Upper lobe of left lung (tissue), 6 donors: ENCODE data around the gene SERTAD2. TPM values are rescaled to one million over a fixed set of nuclear protein-coding genes. Genes with fewer than 3 reads are reported as not detected.

Experiments used
- ATAC-seq, 2 donors: fragments of 200-7000 bp; cut with Tn5 transposase; one replicate each; pipeline ENCODE4 v1.9.1; 2022; ENCODE audit warnings: mild to moderate bottlenecking in 2 of 2, moderate library complexity in 2 of 2; ENCODE audit not compliant: low FRiP score in 2 of 2
- DNase-seq, 2 donors: peaks; one replicate each; pipeline ENCODE4 v3.0.0-alpha.2; 2019 to 2020
- H3K27ac ChIP-seq, 4 donors: fragments of 200-600 bp; sonication (generic); one replicate each; pipeline ENCODE4 v1.5.1; 2016 to 2019
- H3K27me3 ChIP-seq, 4 donors: fragments of 200-600 bp; sonication (generic); one replicate each; pipeline ENCODE4 v1.5.1; 2017 to 2019
- H3K36me3 ChIP-seq, 4 donors: fragments of 200-600 bp; sonication (generic); one replicate each; pipeline ENCODE4 v1.5.1; 2016 to 2019
- H3K4me1 ChIP-seq, 4 donors: fragments of 200-600 bp; sonication (generic); one replicate each; pipeline ENCODE4 v1.5.1; 2018 to 2019
- H3K4me3 ChIP-seq, 4 donors: fragments of 200-600 bp; sonication (generic); one replicate each; pipeline ENCODE4 v1.5.1; 2017 to 2019; ENCODE audit warnings: mild to moderate bottlenecking in 2 of 4, moderate library complexity in 1 of 4
- H3K9me3 ChIP-seq, 4 donors: fragments of 200-600 bp; sonication (generic); one replicate each; pipeline ENCODE4 v1.5.1; 2018 to 2019
- CTCF ChIP-seq, 6 experiments: fragments of 450-650 bp in 4 of 6; fragments of 200-600 bp in 2 of 6; sonication (generic) in 2 of 6; IDR thresholded peaks; one replicate each; pipeline ENCODE4 v1.5.1; 2016 to 2019; ENCODE audit warnings: antibody characterized with exemption in 6 of 6
- EP300 ChIP-seq, 4 donors: sonication (generic); formaldehyde crosslinking; IDR thresholded peaks; one replicate each; pipeline ENCODE4 v1.5.1; 2017; ENCODE audit warnings: antibody characterized with exemption in 4 of 4, control low read depth in 2 of 4
- POLR2A ChIP-seq, 4 donors: fragments of 450-650 bp; IDR thresholded peaks; one replicate each; pipeline ENCODE4 v1.5.1; 2016 to 2017; ENCODE audit warnings: antibody characterized with exemption in 4 of 4, mild to moderate bottlenecking in 2 of 4
- POLR2AphosphoS5 ChIP-seq, 2 donors: sonication (generic); formaldehyde crosslinking; IDR thresholded peaks; one replicate each; pipeline ENCODE4 v1.5.1; 2017; ENCODE audit warnings: antibody characterized with exemption in 2 of 2
- WGBS, 2 donors: methylation state at CpG; one replicate each; pipeline ENCODE4 v1.1.5; 2017 to 2018; 5-methylcytosine and 5-hydroxymethylcytosine counted together
- total RNA-seq, 6 donors: library from RNA; depleted of rRNA in 4 of 6; stranded (reverse); fragments of >200 nt in 4 of 6; gene quantifications; one replicate each; pipeline versions ENCODE4 v1.1.0 to v1.2.1, GENCODE V29; 2016 to 2021
- donor health status: DM: no; HTN: no; CAD: no; lungs with moderate emphysema.
- donor health status: DM: no; HTN: yes; CAD: no; lungs with severe emphysema.

SERTAD2 gene
- total RNA-seq, 6 donors from 2014 or later: 10.4 to 43.0 (median 20.0) TPM

DNA sequence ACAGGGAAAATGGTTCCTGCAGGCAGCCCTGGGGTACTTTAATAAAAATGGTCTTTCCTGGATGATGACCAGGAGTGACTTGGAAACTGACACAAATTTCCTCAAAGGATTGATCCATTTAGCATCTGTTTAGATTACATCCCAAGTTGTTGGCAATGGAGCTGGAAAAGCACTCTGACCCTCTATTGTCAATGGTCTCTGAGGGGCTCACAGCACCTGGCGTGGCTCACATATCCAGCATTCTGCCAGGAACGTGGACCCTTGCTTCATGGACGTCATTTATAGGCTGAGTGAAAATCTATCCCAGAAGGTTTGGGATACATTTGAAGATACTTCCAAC is 43.8 kb downstream of the SERTAD2 start:
- H3K27ac ChIP-seq: peak overlapping the region in 3 of 4 donors; percentile 39 to 87 (median 82)

GRCh38 chr2:64609227-64609941 is 44.3 kb downstream of the SERTAD2 start:
- DNase-seq (peak; percentile 69 to 96), ATAC-seq (peak; percentile 24 to 83)
- WGBS, 2 donors: 5 to 53% methylated on average over 9 to 47 of the region's 74 CpGs
- Histone ChIP-seq H3K36me3 (no peaks in the 10 kb centered on the region), H3K9me3 (no peaks in the 10 kb centered on the region), H3K27me3 (no peaks in the 10 kb centered on the region), H3K27ac (peak overlapping the region; percentile 45 to 87 (median 70)), H3K4me1 (peaks cover 12 to 32% (median 20%) of the 10 kb centered on the region in 4 donors), H3K4me3 (peak overlapping the region; percentile 8 to 64 (median 54))
- TF ChIP-seq EP300 (IDR thresholded peaks at IDR 0.05): no peak
- peak; percentile 72 to 93 (median 90) for TF ChIP-seq CTCF (IDR thresholded peaks at IDR 0.05)
- TF ChIP-seq POLR2AphosphoS5 (IDR thresholded peaks at IDR 0.05): no peak
- peak in 2 of 4 donors; percentile 33 to 47 for TF ChIP-seq POLR2A (IDR thresholded peaks at IDR 0.05)

More for the DNA sequence above, 43.8 kb downstream of the SERTAD2 start:
- Histone ChIP-seq H3K27me3 (no peaks in the 10 kb centered on the region), H3K9me3 (no peaks in the 10 kb centered on the region), H3K36me3 (no peaks in the 10 kb centered on the region), H3K4me1 (peaks cover 12 to 32% (median 20%) of the 10 kb centered on the region in 4 donors), H3K4me3 (peak overlapping the region in 3 of 4 donors; percentile 48 to 64 (median 59))
- no peak for TF ChIP-seq POLR2A (IDR thresholded peaks at IDR 0.05)
- no peak for TF ChIP-seq EP300 (IDR thresholded peaks at IDR 0.05)
- TF ChIP-seq CTCF (IDR thresholded peaks at IDR 0.05): no peak
- no peak for TF ChIP-seq POLR2AphosphoS5 (IDR thresholded peaks at IDR 0.05)
- WGBS, 2 donors: 70 to 79% methylated on average over 3 of the region's 3 CpGs
- ATAC-seq (no peak), DNase-seq (no peak)

GRCh38 chr2:64608867-64609226 is 44.9 kb downstream of the SERTAD2 start:
- Histone ChIP-seq H3K4me1 (peaks cover 12 to 32% (median 20%) of the 10 kb centered on the region in 4 donors), H3K36me3 (no peaks in the 10 kb centered on the region), H3K27me3 (no peaks in the 10 kb centered on the region), H3K4me3 (peak overlapping the region; percentile 8 to 64 (median 54)), H3K27ac (peak overlapping the region; percentile 42 to 87 (median 70)), H3K9me3 (no peaks in the 10 kb centered on the region)
- DNase-seq (no peak), ATAC-seq (peak in 1 of 2 donors; percentile 3)
- TF ChIP-seq EP300 (IDR thresholded peaks at IDR 0.05): no peak
- 10 to 32% methylated on average over 9 to 14 of the region's 20 CpGs for WGBS, 2 donors

DNA sequence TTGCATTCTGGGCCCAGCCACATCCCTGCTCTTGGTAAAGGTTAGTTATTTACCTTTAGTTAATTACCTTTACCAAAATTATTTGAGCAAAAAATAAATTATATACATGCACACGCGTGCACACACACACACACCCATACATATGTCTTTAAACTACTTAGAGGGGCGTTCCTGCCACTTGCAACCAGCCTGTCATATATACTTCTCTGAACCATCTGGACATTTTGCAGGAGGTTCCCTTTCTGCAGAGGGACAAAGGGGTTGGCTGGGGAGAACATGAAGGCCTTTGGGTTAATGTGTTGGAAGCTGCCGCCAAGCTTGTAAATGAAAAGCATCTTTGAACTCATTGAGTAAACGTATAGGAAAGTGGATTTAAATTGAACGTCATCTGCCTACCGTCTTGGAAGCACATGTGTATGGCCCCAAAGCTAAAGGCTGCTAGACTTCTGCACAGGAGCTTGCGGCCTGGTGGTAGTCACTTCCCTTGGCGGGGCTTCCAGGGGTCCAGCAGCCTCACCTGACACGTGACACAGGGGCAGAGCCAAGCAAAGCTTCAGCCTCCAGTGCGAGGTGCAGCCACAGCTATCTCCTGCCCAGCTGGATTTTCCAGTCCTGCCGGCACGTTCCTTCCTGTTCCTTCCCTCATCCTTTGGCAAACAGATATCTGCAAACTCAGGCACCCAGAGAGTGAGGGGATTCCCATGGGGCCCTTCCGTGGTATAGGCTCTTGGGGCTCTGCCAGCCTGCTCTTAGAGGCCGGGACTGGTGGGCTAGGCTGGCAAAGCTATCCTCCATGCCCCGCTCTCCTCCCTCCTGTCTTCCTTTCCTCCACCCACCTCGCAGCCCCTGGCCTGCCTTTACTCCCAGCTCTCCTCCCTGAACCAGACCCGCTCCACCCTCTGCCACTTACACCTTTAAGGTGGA is 46.1 kb downstream of the SERTAD2 start:
- H3K9me3 ChIP-seq: no peaks in the 10 kb centered on the region
- peak overlapping the region in 1 of 4 donors; percentile 59 for H3K27ac ChIP-seq
- DNase-seq (peak in 1 of 2 donors; percentile 36), ATAC-seq (no peak)
- peaks cover 12 to 32% (median 20%) of the 10 kb centered on the region in 4 donors for H3K4me1 ChIP-seq
- H3K27me3 ChIP-seq: no peaks in the 10 kb centered on the region
- H3K4me3 ChIP-seq: no peak overlapping the region
- 66 to 75% methylated on average over 17 to 18 of the region's 18 CpGs for WGBS, 2 donors
- no peaks in the 10 kb centered on the region for H3K36me3 ChIP-seq
- no peak for TF ChIP-seq POLR2AphosphoS5 (IDR thresholded peaks at IDR 0.05)
- TF ChIP-seq EP300 (IDR thresholded peaks at IDR 0.05): no peak
- TF ChIP-seq CTCF (IDR thresholded peaks at IDR 0.05): no peak
- no peak for TF ChIP-seq POLR2A (IDR thresholded peaks at IDR 0.05)
